Effector memory CD4-positive, alpha-beta T cell (primary cell): Measurements from ENCODE around the gene ARHGAP26.

ENCODE experiments used
- DNase-seq, 3 donors: peaks; one replicate each; pipeline ENCODE4 v3.0.0-alpha.2; 2020
- H3K27ac ChIP-seq: 2 replicates; pipeline ENCODE4 v1.7.0; 2013; ENCODE audit warnings: mild to moderate bottlenecking, low read length, moderate library complexity; ENCODE audit not compliant: insufficient read depth, poor library complexity, severe bottlenecking
- H3K27me3 ChIP-seq: replicated peaks from 2 replicates; pipeline ENCODE4 v1.7.0; 2013; ENCODE audit warnings: mild to moderate bottlenecking, low read length; ENCODE audit not compliant: insufficient read depth, control insufficient read depth, poor library complexity, severe bottlenecking
- H3K36me3 ChIP-seq: 2 replicates; pipeline ENCODE4 v1.7.0; 2013; ENCODE audit warnings: mild to moderate bottlenecking, low read length, moderate library complexity; ENCODE audit not compliant: control insufficient read depth, insufficient read depth
- H3K4me1 ChIP-seq: 2 replicates; pipeline ENCODE4 v1.7.0; 2013; ENCODE audit warnings: low read length, mild to moderate bottlenecking; ENCODE audit not compliant: control insufficient read depth, insufficient read depth, poor library complexity, severe bottlenecking
- H3K4me3 ChIP-seq: 2 replicates; pipeline ENCODE4 v1.7.0; 2013; ENCODE audit warnings: low read length, low read depth, mild to moderate bottlenecking; ENCODE audit not compliant: insufficient read depth, poor library complexity, severe bottlenecking
- H3K9me3 ChIP-seq: 2 replicates; pipeline ENCODE4 v1.7.0; 2013; ENCODE audit warnings: mild to moderate bottlenecking, low read length, moderate library complexity; ENCODE audit not compliant: control insufficient read depth

ARHGAP26 gene

GRCh38 chr5:142770650-142771609 lies 753 bp downstream of the ARHGAP26 start:
- peaks cover 13% of the 10 kb centered on the region for H3K4me1 ChIP-seq
- peak overlapping the region; percentile 89 for H3K4me3 ChIP-seq
- H3K27ac ChIP-seq, result peak overlapping the region; percentile 58
- no peaks in the 10 kb centered on the region for H3K9me3 ChIP-seq
- no peaks in the 10 kb centered on the region for H3K27me3 ChIP-seq
- no peaks in the 10 kb centered on the region for H3K36me3 ChIP-seq
- peak; percentile 30 to 47 (median 38) for DNase-seq

DNA sequence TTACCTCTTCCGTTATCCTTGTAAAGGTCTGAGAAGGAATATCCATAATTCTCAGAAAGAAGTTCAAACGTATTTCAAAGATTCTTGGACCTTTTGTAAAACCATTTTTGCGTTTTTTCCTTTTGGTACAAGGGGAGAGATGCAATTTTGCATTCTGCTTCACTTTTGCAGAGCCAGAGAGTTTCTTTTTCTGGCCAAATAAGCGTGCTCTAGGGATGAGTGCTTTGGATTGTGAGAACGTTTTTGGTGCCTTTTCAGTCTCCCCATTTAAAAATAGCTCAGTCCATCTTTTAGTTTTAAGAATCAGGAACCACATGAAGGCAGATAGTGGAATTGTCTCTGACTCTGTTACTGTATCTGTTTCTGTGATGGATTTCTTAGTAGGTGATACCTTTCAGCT lies 1.5 kb downstream of the ARHGAP26 start:
- Histone ChIP-seq H3K4me3 (peak overlapping the region; percentile 89), H3K27ac (no peak overlapping the region), H3K36me3 (no peaks in the 10 kb centered on the region), H3K9me3 (no peaks in the 10 kb centered on the region), H3K27me3 (no peaks in the 10 kb centered on the region), H3K4me1 (peaks cover 13% of the 10 kb centered on the region)
- no peak for DNase-seq

DNA sequence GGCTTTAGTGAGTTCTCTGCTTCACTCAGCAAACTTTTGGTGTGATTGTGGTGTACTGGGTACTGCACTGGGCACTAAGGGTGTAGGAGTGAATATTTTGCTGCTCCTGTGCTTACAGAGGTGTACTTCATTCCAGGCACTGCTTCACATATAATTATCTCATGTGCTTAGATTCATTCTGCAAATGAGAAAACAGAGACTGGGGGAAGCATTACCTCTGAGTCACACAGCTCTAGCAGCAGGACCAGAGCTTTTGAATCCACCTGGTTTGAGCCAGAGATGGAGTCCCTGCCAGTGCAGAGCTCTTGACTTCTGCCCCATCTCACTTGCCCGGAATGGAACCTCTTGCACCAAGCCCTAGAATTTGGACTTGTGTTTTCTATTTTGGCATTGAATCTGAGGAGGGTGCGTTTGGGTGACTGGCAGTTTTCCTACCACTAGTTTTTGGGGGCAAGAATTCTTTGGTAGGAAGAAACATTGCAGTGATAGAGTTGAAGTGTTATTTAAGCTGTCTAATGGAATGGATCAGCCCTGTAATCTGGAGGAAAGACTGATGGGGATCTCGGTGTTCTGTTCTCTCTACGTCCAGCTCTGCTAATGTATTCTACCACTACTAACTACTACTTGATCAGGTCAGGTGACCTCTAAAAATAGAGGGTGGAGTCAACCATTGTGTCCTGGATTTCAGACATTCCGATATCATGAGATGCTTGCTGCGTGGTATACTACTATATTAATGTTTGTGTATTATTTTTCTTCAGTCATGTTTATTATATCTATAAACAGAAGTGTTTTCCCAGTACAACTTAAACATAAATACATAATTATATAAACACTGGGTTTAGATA lies 2.5 kb downstream of the ARHGAP26 start:
- no peak for DNase-seq
- Histone ChIP-seq H3K4me3 (no peak overlapping the region), H3K36me3 (no peaks in the 10 kb centered on the region), H3K9me3 (no peaks in the 10 kb centered on the region), H3K27ac (no peak overlapping the region), H3K27me3 (no peaks in the 10 kb centered on the region), H3K4me1 (peaks cover 13% of the 10 kb centered on the region)

GRCh38 chr5:142777099-142777498 lies 6.9 kb downstream of the ARHGAP26 start:
- Histone ChIP-seq H3K27ac (no peak overlapping the region), H3K9me3 (no peaks in the 10 kb centered on the region), H3K27me3 (no peaks in the 10 kb centered on the region), H3K4me3 (no peak overlapping the region), H3K4me1 (no peaks in the 10 kb centered on the region), H3K36me3 (no peaks in the 10 kb centered on the region)
- no peak for DNase-seq

DNA sequence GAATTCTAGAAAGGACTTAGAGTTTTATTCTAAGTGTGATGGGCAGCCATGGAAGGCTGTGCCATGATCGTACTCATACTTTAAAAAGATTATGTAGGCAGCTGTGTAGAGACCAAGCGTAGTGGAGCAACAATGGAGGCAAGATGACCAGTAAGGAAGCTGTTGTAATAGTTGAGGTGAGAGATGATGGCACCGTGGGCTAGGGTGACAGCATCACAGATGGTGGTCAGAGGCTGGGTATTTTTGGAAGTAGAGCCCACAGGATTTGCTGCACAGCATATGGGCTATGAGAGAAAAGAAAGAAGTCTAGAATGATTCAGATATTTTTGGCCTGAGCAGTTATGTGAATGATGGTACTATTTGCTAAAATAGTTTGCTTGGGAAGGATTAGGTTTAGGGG lies 7.7 kb downstream of the ARHGAP26 start:
- Histone ChIP-seq H3K4me1 (no peaks in the 10 kb centered on the region), H3K27ac (no peak overlapping the region), H3K36me3 (no peaks in the 10 kb centered on the region), H3K9me3 (no peaks in the 10 kb centered on the region), H3K27me3 (no peaks in the 10 kb centered on the region), H3K4me3 (no peak overlapping the region)
- DNase-seq, result no peak

- Histone ChIP-seq H3K4me1 (no peaks in the 10 kb centered on the region), H3K9me3 (no peaks in the 10 kb centered on the region), H3K27ac (no peak overlapping the region), H3K4me3 (no peak overlapping the region), H3K27me3 (no peaks in the 10 kb centered on the region), H3K36me3 (no peaks in the 10 kb centered on the region)
- no peak for DNase-seq
Observed at GRCh38 chr5:142779163-142779840, 9.1 kb downstream of the ARHGAP26 start.

- Histone ChIP-seq H3K36me3 (no peaks in the 10 kb centered on the region), H3K27me3 (no peaks in the 10 kb centered on the region), H3K9me3 (no peaks in the 10 kb centered on the region), H3K27ac (no peak overlapping the region), H3K4me3 (no peak overlapping the region), H3K4me1 (no peaks in the 10 kb centered on the region)
- DNase-seq, result no peak
Observed at GRCh38 chr5:142780871-142781270, 10.7 kb downstream of the ARHGAP26 start.

- H3K9me3 ChIP-seq, result no peaks in the 10 kb centered on the region
- no peaks in the 10 kb centered on the region for H3K36me3 ChIP-seq
- DNase-seq, result no peak
- no peaks in the 10 kb centered on the region for H3K27me3 ChIP-seq
- no peak overlapping the region for H3K4me3 ChIP-seq
- no peaks in the 10 kb centered on the region for H3K4me1 ChIP-seq
- H3K27ac ChIP-seq, result no peak overlapping the region
Observed at GRCh38 chr5:142782976-142783530, 12.9 kb downstream of the ARHGAP26 start.

- DNase-seq, result no peak
- Histone ChIP-seq H3K4me3 (peak overlapping the region; percentile 24), H3K36me3 (no peaks in the 10 kb centered on the region), H3K27ac (no peak overlapping the region), H3K4me1 (no peaks in the 10 kb centered on the region), H3K9me3 (no peaks in the 10 kb centered on the region), H3K27me3 (no peaks in the 10 kb centered on the region)
Observed at GRCh38 chr5:142783601-142784341, 13.6 kb downstream of the ARHGAP26 start.
